Caco-2 (cell line): ENCODE measurements around the gene LRRC36. TPM values are rescaled to one million over a fixed set of nuclear protein-coding genes. Genes with fewer than 3 reads are reported as not detected.
A peak's percentile ranks its signal among the peaks of the same experiment; 100 is the strongest.

ENCODE experiments used
- BruUV-seq: library from RNA; stranded (reverse); fragments of 400-500 nt; replicated peaks from 2 replicates; lab custom pipeline; 2021; lab: Mats Ljungman, UMichigan
- CTCF ChIA-PET: fragments of 300-600 bp; sonication (Branson Sonifier 250); formaldehyde crosslinking; loops from one replicate; lab custom pipeline; 2022; ENCODE audit warnings: antibody characterized with exemption; lab: Charles Lee
- POLR2A ChIA-PET: fragments of 300-600 bp; sonication (Branson Sonifier 250); formaldehyde crosslinking; loops from one replicate; lab custom pipeline; 2022; ENCODE audit warnings: antibody characterized with exemption; lab: Charles Lee
- DNase-seq, 2 experiments: peaks; one replicate each; pipeline versions ENCODE4 v3.0.0 to v3.0.0-alpha.2; 2020 to 2022
- H3K27me3 ChIP-seq: replicated peaks from 2 replicates; pipeline ENCODE4 v1.6.0; 2011; ENCODE audit warnings: low read length; ENCODE audit not compliant: control insufficient read depth, insufficient read depth
- H3K36me3 ChIP-seq: 2 replicates; pipeline ENCODE4 v1.5.1; 2011; ENCODE audit warnings: low read length; ENCODE audit not compliant: control insufficient read depth, insufficient read depth
- H3K4me1 ChIP-seq: fragments of 250-450 bp; sonication (Bioruptor Pico); 2 replicates; pipeline ENCODE4 v1.5.1; 2020; ENCODE audit warnings: mild to moderate bottlenecking
- H3K4me3 ChIP-seq: 2 replicates; pipeline ENCODE4 v1.5.1; 2011; ENCODE audit warnings: low read depth, mild to moderate bottlenecking, control low read depth, low read length
- H3K9me3 ChIP-seq: fragments of 250-450 bp; sonication (Bioruptor Pico); 2 replicates; pipeline ENCODE4 v1.5.1; 2020; ENCODE audit warnings: mild to moderate bottlenecking, moderate library complexity
- H3K27ac Mint-ChIP-seq: one replicate; pipeline ENCODE4 v1.8.0; 2022; ENCODE audit warnings: mixed read lengths; ENCODE audit not compliant: unreplicated experiment
- H3K27me3 Mint-ChIP-seq: one replicate; pipeline ENCODE4 v1.8.0; 2022; ENCODE audit warnings: mixed read lengths; ENCODE audit not compliant: insufficient read depth, unreplicated experiment
- H3K36me3 Mint-ChIP-seq: one replicate; pipeline ENCODE4 v1.8.0; 2022; ENCODE audit warnings: mild to moderate bottlenecking, mixed read lengths; ENCODE audit not compliant: insufficient read depth, unreplicated experiment
- H3K4me1 Mint-ChIP-seq: one replicate; pipeline ENCODE4 v1.8.0; 2022; ENCODE audit warnings: low read depth, mixed read lengths; ENCODE audit not compliant: unreplicated experiment
- H3K4me3 Mint-ChIP-seq: one replicate; pipeline ENCODE4 v1.8.0; 2022; ENCODE audit warnings: mild to moderate bottlenecking, moderate library complexity, mixed read lengths; ENCODE audit not compliant: unreplicated experiment
- H3K9me3 Mint-ChIP-seq: one replicate; pipeline ENCODE4 v1.8.0; 2022; ENCODE audit warnings: mixed read lengths; ENCODE audit not compliant: unreplicated experiment
- intact Hi-C: fragments of 100-400 bp; cut with micrococcal nuclease; formaldehyde crosslinking; loops from one replicate; pipeline ENCODE4 v1.10.0; 2022; ENCODE audit not compliant: unreplicated experiment
- total RNA-seq: library from RNA; stranded (reverse); gene quantifications from 2 replicates; pipeline ENCODE4 v1.2.3, GENCODE V29; 2022
- TF ChIP-seq, protein P1 (sequence below), 2 experiments: fragments of 200-600 bp in 1 of 2; IDR thresholded peaks; 1 replicate in 1 of 2; 2 replicates in 1 of 2; pipeline versions ENCODE4 v1.5.1 to v1.8.0; 2011 to 2022; ENCODE audit warnings: antibody characterized with exemption in 1 of 2, control low read depth in 1 of 2, inconsistent platforms in 1 of 2, low read depth in 1 of 2, low read length in 1 of 2, mild to moderate bottlenecking in 1 of 2, moderate library complexity in 1 of 2; ENCODE audit not compliant: insufficient read depth in 1 of 2, severe bottlenecking in 1 of 2, unreplicated experiment in 1 of 2

Gene LRRC36
- total RNA-seq, 1 experiment from 2014 or later = not detected

DNA sequence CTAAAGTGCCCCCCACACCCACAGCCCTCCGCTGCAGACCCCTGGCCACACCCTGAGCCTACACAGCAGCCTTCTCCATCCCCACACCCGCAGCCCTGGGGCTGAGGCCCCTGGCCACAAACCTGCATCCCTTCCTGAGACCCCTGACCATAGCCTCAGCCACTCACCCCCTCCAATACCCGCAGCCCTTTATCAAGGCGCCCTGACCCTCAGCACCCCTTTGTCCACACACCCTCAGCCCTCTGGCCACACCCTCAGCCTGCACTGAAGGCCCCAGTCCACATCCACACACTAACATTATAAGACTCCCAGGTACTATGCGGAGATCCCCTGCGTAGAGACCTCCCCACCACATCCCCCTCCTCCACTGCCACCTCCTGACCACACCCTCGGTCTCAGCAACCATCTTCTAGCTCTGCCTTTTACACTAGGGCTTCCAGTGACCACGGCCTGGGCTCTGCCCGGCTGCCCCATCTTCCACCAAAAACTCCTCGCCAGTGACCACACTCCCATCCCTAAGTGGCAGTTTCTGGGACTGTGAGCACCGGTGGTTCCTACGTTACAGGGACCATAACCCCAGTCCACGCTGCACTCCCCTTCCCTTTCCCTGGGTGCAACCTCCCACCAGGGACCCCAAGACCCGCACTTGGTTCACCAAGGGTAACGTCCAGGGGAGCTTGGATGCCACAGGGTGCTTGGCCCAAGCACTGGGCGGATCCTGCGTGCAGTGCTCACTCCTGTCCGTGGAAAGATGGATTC lies 65.9 kb downstream of the LRRC36 start:
- ChIA-PET CTCF (interaction anchor here (0.7 kb wide), 1 partner anchor 9 kb away, joined by 3 read pairs; no protein-coding TSS in a partner anchor), POLR2A (interaction anchor here (0.6 kb wide), 1 partner anchor 146 kb away, joined by 4 read pairs; no protein-coding TSS in a partner anchor)
- BruUV-seq = no TSS peak
- TF ChIP-seq, protein P1, sequence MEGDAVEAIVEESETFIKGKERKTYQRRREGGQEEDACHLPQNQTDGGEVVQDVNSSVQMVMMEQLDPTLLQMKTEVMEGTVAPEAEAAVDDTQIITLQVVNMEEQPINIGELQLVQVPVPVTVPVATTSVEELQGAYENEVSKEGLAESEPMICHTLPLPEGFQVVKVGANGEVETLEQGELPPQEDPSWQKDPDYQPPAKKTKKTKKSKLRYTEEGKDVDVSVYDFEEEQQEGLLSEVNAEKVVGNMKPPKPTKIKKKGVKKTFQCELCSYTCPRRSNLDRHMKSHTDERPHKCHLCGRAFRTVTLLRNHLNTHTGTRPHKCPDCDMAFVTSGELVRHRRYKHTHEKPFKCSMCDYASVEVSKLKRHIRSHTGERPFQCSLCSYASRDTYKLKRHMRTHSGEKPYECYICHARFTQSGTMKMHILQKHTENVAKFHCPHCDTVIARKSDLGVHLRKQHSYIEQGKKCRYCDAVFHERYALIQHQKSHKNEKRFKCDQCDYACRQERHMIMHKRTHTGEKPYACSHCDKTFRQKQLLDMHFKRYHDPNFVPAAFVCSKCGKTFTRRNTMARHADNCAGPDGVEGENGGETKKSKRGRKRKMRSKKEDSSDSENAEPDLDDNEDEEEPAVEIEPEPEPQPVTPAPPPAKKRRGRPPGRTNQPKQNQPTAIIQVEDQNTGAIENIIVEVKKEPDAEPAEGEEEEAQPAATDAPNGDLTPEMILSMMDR (IDR thresholded peaks at IDR 0.05; ENCODE audit: insufficient read depth in 1 of 2, low read depth in 1 of 2, low read length in 1 of 2, severe bottlenecking in 1 of 2, unreplicated experiment in 1 of 2) = no peak
- Histone ChIP-seq H3K36me3 (no peaks in the 10 kb centered on the region), H3K4me1 (peaks cover 20% of the 10 kb centered on the region), H3K4me3 (no peak overlapping the region), H3K9me3 (no peaks in the 10 kb centered on the region), H3K27me3 (no peaks in the 10 kb centered on the region)
- Mint-ChIP-seq H3K27me3 (no peaks in the 10 kb centered on the region), H3K36me3 (peaks cover 5% of the 10 kb centered on the region), H3K4me3 (no peak overlapping the region), H3K9me3 (no peaks in the 10 kb centered on the region), H3K27ac (peak overlapping the region; percentile 5), H3K4me1 (peaks cover 7% of the 10 kb centered on the region)
- intact Hi-C loops = no loop called here
- DNase-seq = peak in 1 of 2 experiments; percentile 30

DNA sequence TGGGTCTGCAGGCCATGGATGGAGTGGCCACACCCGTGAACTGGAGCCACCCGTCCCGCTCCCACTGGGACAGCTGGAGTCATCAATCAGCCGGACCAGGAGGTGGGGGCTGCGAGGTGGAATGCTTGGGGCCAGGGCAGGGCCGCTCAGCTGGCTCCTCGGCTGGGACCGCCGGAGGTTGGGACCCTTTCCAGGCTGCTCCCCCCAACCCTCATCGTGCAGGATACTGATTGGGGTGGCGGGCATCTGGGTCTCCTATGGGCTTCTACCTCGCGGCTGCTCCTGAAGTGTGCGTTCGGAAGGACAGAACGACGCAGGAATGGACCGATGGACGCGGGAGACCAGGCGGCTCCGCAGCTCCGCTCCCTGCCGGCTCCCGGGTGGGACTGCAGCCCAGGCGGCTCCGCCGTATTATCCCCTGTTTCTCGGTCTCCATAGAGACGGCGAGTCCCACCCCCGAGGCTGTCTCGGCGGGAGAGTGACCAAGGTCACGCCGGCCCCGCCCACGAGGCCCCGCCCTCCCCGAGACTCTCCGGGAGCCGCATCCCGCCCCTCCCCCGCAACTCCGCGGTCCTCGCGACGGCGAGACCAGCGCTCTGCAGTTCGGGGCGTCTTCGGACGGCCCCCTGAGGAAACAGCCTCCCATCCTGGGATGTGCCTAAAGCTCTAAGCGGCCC lies 66.6 kb downstream of the LRRC36 start, which contains the start of gene TPPP3:
TPPP3 (minus strand) TSS at position 388 of the 677 bp plus-strand sequence. CDS start 2,387 bp downstream, outside the sequence.
- TF ChIP-seq, protein P1 (IDR thresholded peaks at IDR 0.05; ENCODE audit: insufficient read depth in 1 of 2, low read depth in 1 of 2, low read length in 1 of 2, severe bottlenecking in 1 of 2, unreplicated experiment in 1 of 2) = peak; percentile 21 to 33

DNA sequence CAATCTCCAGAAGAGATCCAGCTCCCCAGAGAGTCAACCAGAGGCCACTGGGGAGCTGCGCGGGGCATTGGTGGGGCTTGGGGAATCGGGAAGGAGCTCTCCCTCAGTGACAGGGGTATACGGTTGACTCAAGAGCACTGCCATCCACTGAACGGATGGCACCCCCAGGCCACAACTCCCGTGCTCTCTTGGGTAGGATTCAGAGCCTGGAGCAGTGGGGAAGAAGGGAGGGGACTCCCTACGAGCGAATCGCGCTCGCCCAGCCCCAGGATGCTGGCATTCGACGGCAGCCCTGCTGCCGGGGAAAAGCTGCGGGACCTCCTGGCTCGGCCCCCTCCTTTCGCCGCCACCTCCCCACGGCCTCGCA lies 67.2 kb downstream of the LRRC36 start:
- BruUV-seq = no TSS peak
- intact Hi-C loops = no loop called here
- Mint-ChIP-seq H3K4me1 (peaks cover 7% of the 10 kb centered on the region), H3K9me3 (no peaks in the 10 kb centered on the region), H3K4me3 (peak overlapping the region; percentile 28), H3K27ac (no peak overlapping the region), H3K27me3 (no peaks in the 10 kb centered on the region), H3K36me3 (peaks cover 5% of the 10 kb centered on the region)
- peak in 1 of 2 experiments; percentile 29 for DNase-seq
- no peaks in the 10 kb centered on the region for H3K36me3 ChIP-seq
- no peak overlapping the region for H3K4me3 ChIP-seq
- POLR2A ChIA-PET = no interaction called here
- TF ChIP-seq, protein P1 (IDR thresholded peaks at IDR 0.05; ENCODE audit: insufficient read depth in 1 of 2, low read depth in 1 of 2, low read length in 1 of 2, severe bottlenecking in 1 of 2, unreplicated experiment in 1 of 2) = no peak
- no peaks in the 10 kb centered on the region for H3K9me3 ChIP-seq
- H3K4me1 ChIP-seq = peaks cover 20% of the 10 kb centered on the region
- H3K27me3 ChIP-seq = no peaks in the 10 kb centered on the region
- CTCF ChIA-PET = interaction anchor here (1.0 kb wide), 1 partner anchor 11 kb away, joined by 3 read pairs; no protein-coding TSS in a partner anchor

More for the DNA sequence above, 66.6 kb downstream of the LRRC36 start, which contains the start of gene TPPP3:
- POLR2A ChIA-PET = interaction anchor here (0.6 kb wide), 1 partner anchor 146 kb away, joined by 4 read pairs; no protein-coding TSS in a partner anchor
- intact Hi-C loops = no loop called here
- CTCF ChIA-PET = interaction anchor here (0.7 to 1.0 kb wide), 3 partner anchors 9 to 42 kb away, joined by 3 read pairs; no protein-coding TSS in a partner anchor
- H3K36me3 ChIP-seq = no peaks in the 10 kb centered on the region
- Mint-ChIP-seq H3K27me3 (no peaks in the 10 kb centered on the region), H3K36me3 (peaks cover 5% of the 10 kb centered on the region), H3K9me3 (no peaks in the 10 kb centered on the region), H3K4me3 (peak within 1 kb of the TSS; percentile 28), H3K4me1 (peaks cover 7% of the 10 kb centered on the region), H3K27ac (peak within 1 kb of the TSS; percentile 5)
- BruUV-seq = no TSS peak
- H3K4me1 ChIP-seq = peaks cover 20% of the 10 kb centered on the region
- DNase-seq = peak; percentile 74 to 76
- no peaks in the 10 kb centered on the region for H3K27me3 ChIP-seq
- H3K4me3 ChIP-seq = no peak within 1 kb of the TSS
- H3K9me3 ChIP-seq = no peaks in the 10 kb centered on the region
